HUES64 (cell line): ENCODE data around the gene C14orf180.
"Not testable (repeated sequence)": the region's sequence is repeated elsewhere in the genome, so short reads cannot be mapped to it uniquely, and the experiment has no call there.

Experiments
- H3K27ac ChIP-seq: 2 replicates; pipeline ENCODE4 v1.7.0; 2013; ENCODE audit warnings: low read depth, low read length, inconsistent platforms
- H3K27me3 ChIP-seq: 2 replicates; pipeline ENCODE4 v1.6.1; 2013; ENCODE audit warnings: mild to moderate bottlenecking, low read length; ENCODE audit not compliant: insufficient read depth
- H3K36me3 ChIP-seq: 2 replicates; pipeline ENCODE4 v1.6.1; 2013; ENCODE audit warnings: mild to moderate bottlenecking, low read length; ENCODE audit not compliant: insufficient read depth
- H3K4me1 ChIP-seq: 2 replicates; pipeline ENCODE4 v1.6.1; 2013; ENCODE audit warnings: mild to moderate bottlenecking, low read length, moderate library complexity; ENCODE audit not compliant: insufficient read depth
- H3K4me3 ChIP-seq: 2 replicates; pipeline ENCODE4 v1.5.1; 2013; ENCODE audit warnings: mild to moderate bottlenecking, low read length, moderate library complexity
- H3K9ac ChIP-seq: 2 replicates; pipeline ENCODE4 v1.6.1; 2013; ENCODE audit warnings: mild to moderate bottlenecking, low read depth, low read length
- H3K9me3 ChIP-seq: 2 replicates; pipeline ENCODE4 v1.6.1; 2013; ENCODE audit warnings: low read depth, low read length; ENCODE audit not compliant: insufficient read depth
- WGBS: fragments of 150-250, 120-280 bp; methylation state at CpG from one replicate; pipeline ENCODE4 v1.1.7; 2013; ENCODE audit warnings: missing lambda C conversion rate; 5-methylcytosine and 5-hydroxymethylcytosine counted together

C14orf180 gene

GRCh38 chr14:104574978-104575583 is 4.5 kb upstream of the C14orf180 start:
- WGBS, result 94% methylated on average over 31 of the region's 31 CpGs
- H3K27me3 ChIP-seq, result no peaks in the 10 kb centered on the region
- H3K9ac ChIP-seq, result no peak overlapping the region
- no peaks in the 10 kb centered on the region for H3K36me3 ChIP-seq
- no peaks in the 10 kb centered on the region for H3K9me3 ChIP-seq
- no peak overlapping the region for H3K27ac ChIP-seq
- no peaks in the 10 kb centered on the region for H3K4me1 ChIP-seq
- H3K4me3 ChIP-seq, result no peak overlapping the region

GRCh38 chr14:104576232-104576969 is 3.2 kb upstream of the C14orf180 start:
- H3K4me1 ChIP-seq, result no peaks in the 10 kb centered on the region
- WGBS, result 84% methylated on average over 16 of the region's 16 CpGs
- no peak overlapping the region for H3K27ac ChIP-seq
- H3K9ac ChIP-seq, result no peak overlapping the region
- H3K9me3 ChIP-seq, result no peaks in the 10 kb centered on the region
- no peaks in the 10 kb centered on the region for H3K36me3 ChIP-seq
- no peaks in the 10 kb centered on the region for H3K27me3 ChIP-seq
- H3K4me3 ChIP-seq, result no peak overlapping the region

- Histone ChIP-seq H3K9me3 (no peaks in the 10 kb centered on the region), H3K4me3 (no peak overlapping the region), H3K4me1 (no peaks in the 10 kb centered on the region), H3K36me3 (no peaks in the 10 kb centered on the region), H3K27ac (no peak overlapping the region), H3K27me3 (no peaks in the 10 kb centered on the region), H3K9ac (no peak overlapping the region)
- 86% methylated on average over 9 of the region's 9 CpGs for WGBS
Measured at GRCh38 chr14:104576970-104577332, 2.6 kb upstream of the C14orf180 start.

- Histone ChIP-seq H3K4me1 (no peaks in the 10 kb centered on the region), H3K4me3 (no peak overlapping the region), H3K27ac (no peak overlapping the region), H3K36me3 (no peaks in the 10 kb centered on the region), H3K9ac (no peak overlapping the region), H3K27me3 (no peaks in the 10 kb centered on the region), H3K9me3 (no peaks in the 10 kb centered on the region)
- WGBS, result 89% methylated on average over 12 of the region's 12 CpGs
Measured at GRCh38 chr14:104577426-104577825, 2.1 kb upstream of the C14orf180 start.

- H3K36me3 ChIP-seq, result no peaks in the 10 kb centered on the region
- H3K9me3 ChIP-seq, result no peaks in the 10 kb centered on the region
- no peak overlapping the region for H3K4me3 ChIP-seq
- no peaks in the 10 kb centered on the region for H3K27me3 ChIP-seq
- 93% methylated on average over 19 of the region's 19 CpGs for WGBS
- no peaks in the 10 kb centered on the region for H3K4me1 ChIP-seq
- no peak overlapping the region for H3K27ac ChIP-seq
- no peak overlapping the region for H3K9ac ChIP-seq
Measured at GRCh38 chr14:104577847-104578301, 1.7 kb upstream of the C14orf180 start.

GRCh38 chr14:104578321-104578720 is 1.2 kb upstream of the C14orf180 start:
- Histone ChIP-seq H3K27me3 (no peaks in the 10 kb centered on the region), H3K9me3 (no peaks in the 10 kb centered on the region), H3K4me3 (no peak overlapping the region), H3K9ac (no peak overlapping the region), H3K27ac (no peak overlapping the region), H3K36me3 (no peaks in the 10 kb centered on the region), H3K4me1 (no peaks in the 10 kb centered on the region)
- WGBS, result 92% methylated on average over 11 of the region's 11 CpGs

- not testable (repeated sequence) for H3K4me3 ChIP-seq, H3K9ac ChIP-seq, H3K27ac ChIP-seq, H3K4me1 ChIP-seq, H3K36me3 ChIP-seq, H3K9me3 ChIP-seq, H3K27me3 ChIP-seq
- WGBS, result 90% methylated on average over 6 of the region's 6 CpGs
Measured at GRCh38 chr14:104579939-104580338, 375 bp downstream of the C14orf180 start.

- Histone ChIP-seq H3K9ac (no peak overlapping the region), H3K36me3 (no peaks in the 10 kb centered on the region), H3K27ac (no peak overlapping the region), H3K9me3 (no peaks in the 10 kb centered on the region), H3K27me3 (no peaks in the 10 kb centered on the region), H3K4me3 (no peak overlapping the region), H3K4me1 (no peaks in the 10 kb centered on the region)
- 92% methylated on average over 9 of the region's 9 CpGs for WGBS
Measured at GRCh38 chr14:104580961-104581360, 1.4 kb downstream of the C14orf180 start.

GRCh38 chr14:104581521-104581920 is 2.0 kb downstream of the C14orf180 start:
- 89% methylated on average over 9 of the region's 9 CpGs for WGBS
- no peaks in the 10 kb centered on the region for H3K27me3 ChIP-seq

GRCh38 chr14:104582005-104582404 is 2.4 kb downstream of the C14orf180 start:
- Histone ChIP-seq H3K27me3 (no peaks in the 10 kb centered on the region), H3K4me3 (no peak overlapping the region), H3K27ac (no peak overlapping the region), H3K9me3 (no peaks in the 10 kb centered on the region), H3K9ac (no peak overlapping the region), H3K36me3 (no peaks in the 10 kb centered on the region), H3K4me1 (no peaks in the 10 kb centered on the region)
- WGBS, result 90% methylated on average over 20 of the region's 20 CpGs

More at GRCh38 chr14:104581521-104581920, 2.0 kb downstream of the C14orf180 start:
- no peak overlapping the region for H3K9ac ChIP-seq
- no peaks in the 10 kb centered on the region for H3K9me3 ChIP-seq
- no peak overlapping the region for H3K27ac ChIP-seq
- no peaks in the 10 kb centered on the region for H3K4me1 ChIP-seq
- H3K36me3 ChIP-seq, result no peaks in the 10 kb centered on the region
- H3K4me3 ChIP-seq, result no peak overlapping the region

- H3K27me3 ChIP-seq, result no peaks in the 10 kb centered on the region
- WGBS, result 93% methylated on average over 12 of the region's 12 CpGs
- no peaks in the 10 kb centered on the region for H3K36me3 ChIP-seq
- H3K9me3 ChIP-seq, result no peaks in the 10 kb centered on the region
- H3K4me1 ChIP-seq, result no peaks in the 10 kb centered on the region
- H3K9ac ChIP-seq, result no peak overlapping the region
- H3K27ac ChIP-seq, result no peak overlapping the region
- H3K4me3 ChIP-seq, result no peak overlapping the region
Measured at GRCh38 chr14:104582662-104583061, 3.1 kb downstream of the C14orf180 start.
